GM23338 (cell line): ENCODE measurements around the gene MAST4. TPM values are rescaled to one million over a fixed set of nuclear protein-coding genes. Genes with fewer than 3 reads are reported as not detected.

Experiments used
- ATAC-seq: fragments of 200-7000 bp; cut with Tn5 transposase; 3 replicates; pipeline ENCODE4 v1.9.1; 2020
- DNase-seq: peaks from one replicate; pipeline ENCODE4 v3.0.0-alpha.2; 2015; ENCODE audit warnings: low spot score
- H2AFZ ChIP-seq: fragments of 200-600 bp; sonication (generic); 2 replicates; pipeline ENCODE4 v1.8.0; 2016; ENCODE audit warnings: antibody characterized with exemption, mild to moderate bottlenecking, moderate library complexity
- H3F3A ChIP-seq: fragments of 200-600 bp; sonication (generic); replicated peaks from 2 replicates; pipeline ENCODE4 v1.8.0; 2017; ENCODE audit warnings: antibody characterized with exemption, mixed run types, low read depth
- H3K27ac ChIP-seq: fragments of 200-600 bp; sonication (generic); 2 replicates; pipeline ENCODE4 v1.6.1; 2016; ENCODE audit warnings: low read depth
- H3K27me3 ChIP-seq: fragments of 200-600 bp; sonication (generic); 2 replicates; pipeline ENCODE4 v1.8.0; 2016; ENCODE audit warnings: mild to moderate bottlenecking, mixed run types, moderate library complexity; ENCODE audit not compliant: insufficient read depth
- H3K36me3 ChIP-seq: fragments of 200-600 bp; sonication (generic); 2 replicates; pipeline ENCODE4 v1.8.0; 2016; ENCODE audit warnings: mild to moderate bottlenecking; ENCODE audit not compliant: insufficient read depth
- H3K4me1 ChIP-seq: fragments of 200-600 bp; sonication (generic); 2 replicates; pipeline ENCODE4 v1.8.0; 2016; ENCODE audit warnings: mild to moderate bottlenecking, moderate library complexity; ENCODE audit not compliant: insufficient read depth
- H3K4me2 ChIP-seq: fragments of 200-600 bp; sonication (generic); 2 replicates; pipeline ENCODE4 v1.7.1; 2017; ENCODE audit warnings: mixed run types
- H3K4me3 ChIP-seq: fragments of 200-600 bp; sonication (generic); 2 replicates; pipeline ENCODE4 v1.6.1; 2016; ENCODE audit warnings: mixed run types
- H3K79me2 ChIP-seq: fragments of 200-600 bp; sonication (generic); replicated peaks from 2 replicates; pipeline ENCODE4 v1.8.0; 2017; ENCODE audit warnings: mild to moderate bottlenecking; ENCODE audit not compliant: insufficient read depth
- H3K9me2 ChIP-seq: fragments of 200-600 bp; sonication (generic); 2 replicates; pipeline ENCODE4 v1.8.0; 2017; ENCODE audit not compliant: insufficient read depth
- H4K20me1 ChIP-seq: fragments of 200-600 bp; sonication (generic); replicated peaks from 2 replicates; pipeline ENCODE4 v1.8.0; 2017; ENCODE audit warnings: mild to moderate bottlenecking; ENCODE audit not compliant: insufficient read depth
- H3K27ac Mint-ChIP-seq: 2 replicates; pipeline ENCODE4 v1.8.0; 2020; ENCODE audit warnings: inconsistent platforms, mild to moderate bottlenecking, moderate library complexity, mixed read lengths
- H3K27me3 Mint-ChIP-seq: 3 replicates; pipeline ENCODE4 v1.8.0; 2022; ENCODE audit warnings: low read depth, mild to moderate bottlenecking, moderate library complexity, mixed read lengths, inconsistent platforms; ENCODE audit not compliant: insufficient read depth, poor library complexity
- H3K36me3 Mint-ChIP-seq: 3 replicates; pipeline ENCODE4 v1.8.0; 2021; ENCODE audit warnings: low read depth, mild to moderate bottlenecking, inconsistent platforms, moderate library complexity, mixed read lengths
- H3K4me1 Mint-ChIP-seq: 3 replicates; pipeline ENCODE4 v1.8.0; 2020; ENCODE audit warnings: mild to moderate bottlenecking, inconsistent platforms, mixed read lengths
- H3K4me3 Mint-ChIP-seq: 3 replicates; pipeline ENCODE4 v1.8.0; 2021; ENCODE audit warnings: moderate library complexity, mild to moderate bottlenecking, inconsistent platforms, mixed read lengths
- H3K9me3 Mint-ChIP-seq: 3 replicates; pipeline ENCODE4 v1.8.0; 2020; ENCODE audit warnings: moderate library complexity, mild to moderate bottlenecking, inconsistent platforms, mixed read lengths
- CREB1 ChIP-seq: fragments of 250-450 bp; sonication (Bioruptor Pico); IDR thresholded peaks from 2 replicates; pipeline ENCODE4 v1.5.0; 2020; ENCODE audit warnings: low read depth, mild to moderate bottlenecking, moderate library complexity
- CTCF ChIP-seq, 2 experiments: fragments of 200-600 bp in 1 of 2; sonication (generic) in 1 of 2; conservative IDR thresholded peaks; 2 replicates each; pipeline versions ENCODE4 v1.5.1 to v1.6.1; 2016 to 2017; ENCODE audit warnings: antibody characterized with exemption in 2 of 2, low read depth in 2 of 2, mild to moderate bottlenecking in 2 of 2, moderate library complexity in 1 of 2
- ETS1 ChIP-seq: IDR thresholded peaks from 2 replicates; pipeline ENCODE4 v1.6.1; 2016; ENCODE audit warnings: antibody characterized with exemption
- EZH2 ChIP-seq: fragments of 200-600 bp; sonication (generic); IDR thresholded peaks from one replicate; pipeline ENCODE4 v1.8.0; 2017; ENCODE audit warnings: antibody characterized with exemption, mild to moderate bottlenecking, low read depth; ENCODE audit not compliant: unreplicated experiment
- EZH2phosphoT487 ChIP-seq: fragments of 200-600 bp; sonication (generic); IDR thresholded peaks from one replicate; pipeline ENCODE4 v1.8.1; 2018; ENCODE audit warnings: antibody characterized with exemption; ENCODE audit not compliant: unreplicated experiment
- JUNB ChIP-seq: IDR thresholded peaks from one replicate; pipeline ENCODE4 v1.6.1; 2016; ENCODE audit warnings: antibody characterized with exemption; ENCODE audit not compliant: unreplicated experiment
- NANOG ChIP-seq: IDR thresholded peaks from 2 replicates; pipeline ENCODE4 v1.6.1; 2016; ENCODE audit warnings: antibody characterized with exemption, borderline replicate concordance
- POLR2AphosphoS5 ChIP-seq: IDR thresholded peaks from 2 replicates; pipeline ENCODE4 v1.6.1; 2016; ENCODE audit warnings: antibody characterized with exemption, low read depth
- REST ChIP-seq: IDR thresholded peaks from one replicate; pipeline ENCODE4 v1.6.1; 2018; ENCODE audit warnings: antibody characterized with exemption; ENCODE audit not compliant: unreplicated experiment
- STAT1 ChIP-seq: IDR thresholded peaks from one replicate; pipeline ENCODE4 v1.6.1; 2016; ENCODE audit warnings: antibody characterized with exemption; ENCODE audit not compliant: unreplicated experiment
- ZNF114 ChIP-seq: fragments of 250-450 bp; sonication (Bioruptor Pico); IDR thresholded peaks from 2 replicates; pipeline ENCODE4 v1.5.0; 2020; ENCODE audit warnings: mild to moderate bottlenecking, moderate library complexity
- ZNF331 ChIP-seq: fragments of 250-450 bp; sonication (Bioruptor Pico); IDR thresholded peaks from 2 replicates; pipeline ENCODE4 v1.5.0; 2020; ENCODE audit warnings: low read depth, mild to moderate bottlenecking, moderate library complexity
- ZNF462 ChIP-seq: fragments of 250-450 bp; sonication (Bioruptor Pico); IDR thresholded peaks from 2 replicates; pipeline ENCODE4 v1.5.0; 2020; ENCODE audit warnings: mild to moderate bottlenecking, moderate library complexity
- polyA plus RNA-seq: library from polyadenylated mRNA; unstranded; fragments of >200 nt; fragmentation: Nextera tagmentation; extraction: Ambion mirVana; gene quantifications from 2 replicates; pipeline ENCODE4 v1.2.1, GENCODE V29; 2016
- total RNA-seq: library from RNA; depleted of rRNA; stranded (reverse); fragments of >200 nt; shearing (Covaris generic); gene quantifications from 2 replicates; pipeline ENCODE4 v1.2.3, GENCODE V29; 2014

Gene MAST4
- total and polyA plus RNA-seq, 2 experiments from 2014 or later, result 3.6 to 8.5 TPM

GRCh38 chr5:66976108-66976507 lies 379.9 kb downstream of the MAST4 start:
- Histone ChIP-seq H3K36me3 (no peaks in the 10 kb centered on the region), H3K4me1 (no peaks in the 10 kb centered on the region), H3F3A (no peaks in the 10 kb centered on the region), H3K9me2 (no peaks in the 10 kb centered on the region), H3K27me3 (no peaks in the 10 kb centered on the region), H3K79me2 (no peaks in the 10 kb centered on the region), H3K4me2 (no peak overlapping the region), H2AFZ (no peak overlapping the region), H4K20me1 (no peaks in the 10 kb centered on the region), H3K27ac (no peak overlapping the region), H3K4me3 (no peak overlapping the region)
- H3K4me1 Mint-ChIP-seq, result no peaks in the 10 kb centered on the region; the same call in 2 of the 3 replicates
- TF ChIP-seq ZNF331 (CRISPR knock-in tag) (no peak), STAT1 (no peak), NANOG (no peak), ETS1 (no peak), ZNF462 (no peak), EZH2phosphoT487 (no peak), REST (no peak), EZH2 (no peak), ZNF114 (CRISPR knock-in tag) (no peak), POLR2AphosphoS5 (no peak), CREB1 (CRISPR knock-in tag) (no peak), CTCF (conservative IDR thresholded peaks at IDR 0.05; ENCODE audit: low read depth in 2 of 2) (no peak), JUNB (no peak)
- DNase-seq (no peak), ATAC-seq (no peak)
- no peak overlapping the region for H3K4me3 Mint-ChIP-seq
- H3K27me3 Mint-ChIP-seq, result peaks cover 3% of the 10 kb centered on the region
- H3K9me3 Mint-ChIP-seq, result no peaks in the 10 kb centered on the region
- no peaks in the 10 kb centered on the region for H3K36me3 Mint-ChIP-seq
- H3K27ac Mint-ChIP-seq, result no peak overlapping the region
